Nephron (organoid): Measurements from ENCODE around the gene OXSM.

Experiments used
- H3K27ac Mint-ChIP-seq, 3 experiments: 2 replicates each; pipeline ENCODE4 v1.8.0; 2020; ENCODE audit warnings: mixed read lengths in 3 of 3, mild to moderate bottlenecking in 2 of 3, moderate library complexity in 1 of 3
- H3K27me3 Mint-ChIP-seq: 2 replicates; pipeline ENCODE4 v1.8.0; 2021; ENCODE audit warnings: low read depth, mild to moderate bottlenecking, moderate library complexity, mixed read lengths
- H3K36me3 Mint-ChIP-seq: 2 replicates; pipeline ENCODE4 v1.8.0; 2020; ENCODE audit warnings: low read depth, mixed read lengths
- H3K4me1 Mint-ChIP-seq: 2 replicates; pipeline ENCODE4 v1.8.0; 2020; ENCODE audit warnings: mixed read lengths
- H3K4me3 Mint-ChIP-seq, 3 experiments: 2 replicates each; pipeline ENCODE4 v1.8.0; 2020; ENCODE audit warnings: mild to moderate bottlenecking in 3 of 3, mixed read lengths in 3 of 3, moderate library complexity in 2 of 3
- H3K9me3 Mint-ChIP-seq: 2 replicates; pipeline ENCODE4 v1.8.0; 2020; ENCODE audit warnings: mixed read lengths
- CTCF ChIP-seq, 3 experiments: fragments of 200-600 bp; sonication (generic); IDR thresholded peaks; one replicate each; pipeline ENCODE4 v1.5.0; 2021; ENCODE audit warnings: antibody characterized with exemption in 3 of 3; ENCODE audit not compliant: unreplicated experiment in 3 of 3

OXSM gene

DNA sequence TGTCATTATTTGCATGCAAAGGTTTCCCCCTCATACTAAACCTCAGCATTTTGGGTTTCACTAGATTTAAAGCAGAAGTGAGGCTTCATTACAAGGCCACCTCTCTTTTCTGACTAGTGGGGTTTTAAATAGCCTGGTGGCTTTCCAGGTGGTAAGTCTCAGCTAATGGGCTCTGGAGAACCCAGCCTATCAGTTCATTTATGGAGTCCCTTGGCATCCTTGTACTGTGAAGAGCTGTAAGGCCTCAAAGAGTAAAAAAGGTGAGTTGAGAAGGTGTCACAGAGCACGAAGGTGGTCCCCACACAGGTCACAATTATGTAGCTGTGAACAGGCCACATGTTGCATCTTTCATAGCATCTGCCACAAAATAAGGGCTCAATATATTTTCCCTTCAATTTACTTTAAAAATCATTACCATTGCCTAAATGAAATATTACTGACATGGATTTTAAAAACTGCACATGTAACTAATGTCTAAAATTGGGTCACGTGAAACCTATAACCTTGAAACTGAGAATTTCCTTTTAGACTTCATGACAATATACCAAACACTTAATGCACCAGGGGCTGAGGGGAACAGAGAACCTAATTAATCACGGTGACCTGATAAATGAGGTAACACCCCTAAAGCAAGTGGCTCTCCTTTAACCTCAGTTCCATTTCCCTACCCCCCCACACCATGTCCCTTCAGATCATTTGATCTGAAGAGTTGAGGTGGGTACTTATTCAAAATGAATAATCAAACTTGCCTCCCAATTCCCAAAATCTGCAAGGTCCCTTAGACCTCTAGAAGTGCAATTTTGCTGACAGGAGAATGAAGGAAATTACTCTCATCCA is 7.9 kb upstream of the OXSM start:
- Mint-ChIP-seq H3K9me3 (peaks cover 5% of the 10 kb centered on the region), H3K4me1 (peaks cover 37% of the 10 kb centered on the region), H3K27ac (peak overlapping the region; percentile 56 to 84 (median 82)), H3K27me3 (no peaks in the 10 kb centered on the region), H3K36me3 (peaks cover 15% of the 10 kb centered on the region), H3K4me3 (peak overlapping the region; percentile 82 to 96 (median 95))
- no peak for TF ChIP-seq CTCF (IDR thresholded peaks at IDR 0.05; ENCODE audit: unreplicated experiment in 3 of 3)

DNA sequence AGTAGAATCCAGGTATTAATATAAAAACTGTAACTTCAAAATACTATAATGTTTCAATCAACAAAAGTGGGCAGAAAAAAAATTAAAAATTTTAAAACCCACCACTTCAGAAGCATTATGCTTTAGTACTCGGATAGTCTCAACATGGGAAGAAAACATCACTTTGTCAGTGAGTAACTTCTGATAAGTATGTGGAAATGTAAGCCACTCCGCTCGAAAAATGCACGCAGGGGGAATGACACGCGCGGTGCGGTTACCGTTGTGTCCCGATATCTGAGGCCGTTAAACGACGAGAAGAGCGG is 7.3 kb upstream of the OXSM start:
- peaks cover 37% of the 10 kb centered on the region for H3K4me1 Mint-ChIP-seq
- TF ChIP-seq CTCF (IDR thresholded peaks at IDR 0.05; ENCODE audit: unreplicated experiment in 3 of 3): no peak
- H3K27ac Mint-ChIP-seq: peak overlapping the region; percentile 56 to 84 (median 82)
- no peaks in the 10 kb centered on the region for H3K27me3 Mint-ChIP-seq
- H3K36me3 Mint-ChIP-seq: peaks cover 9% of the 10 kb centered on the region
- H3K4me3 Mint-ChIP-seq: peak overlapping the region; percentile 82 to 96 (median 95)
- H3K9me3 Mint-ChIP-seq: peaks cover 2% of the 10 kb centered on the region

DNA sequence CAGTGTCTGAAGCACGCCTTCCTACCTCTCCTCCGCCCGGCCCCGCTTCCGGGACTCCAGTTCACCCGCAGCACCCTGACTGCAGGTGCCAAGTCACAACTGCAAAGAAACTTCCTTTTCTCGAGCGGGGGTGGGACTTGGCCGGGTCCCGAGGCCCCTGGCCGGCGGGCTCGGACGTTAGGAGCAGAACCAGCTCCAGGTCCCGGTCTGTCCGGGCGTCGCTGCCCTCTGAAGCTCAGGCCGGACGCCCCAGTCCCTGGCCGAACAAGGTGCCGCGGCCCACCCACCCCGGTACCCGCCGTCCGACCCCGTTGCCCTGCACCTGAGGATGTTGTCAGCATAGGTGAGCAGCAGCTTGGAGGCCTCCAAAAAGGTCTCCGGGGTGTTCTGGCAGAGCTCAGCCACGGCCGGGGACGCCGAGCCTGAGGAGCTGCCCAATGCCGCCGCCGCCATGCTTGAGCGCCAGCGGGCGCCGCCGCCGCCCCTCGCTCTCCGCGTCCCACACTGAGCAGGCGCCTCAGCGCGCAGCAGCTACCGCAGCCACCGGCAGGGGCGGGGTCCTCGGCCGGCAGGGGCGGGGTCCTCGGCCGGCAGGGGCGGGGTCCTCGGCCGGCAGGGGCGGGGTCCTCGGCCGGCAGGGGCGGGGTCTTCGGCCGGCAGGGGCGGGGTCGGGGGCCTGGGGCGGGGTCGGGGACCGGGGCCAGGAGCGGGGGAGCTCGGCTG is 6.8 kb upstream of the OXSM start, which contains the start of gene NGLY1:
NGLY1 (minus strand) TSS at position 506 of the 723 bp plus-strand sequence; CDS start at position 453, 53 bp downstream.
- Mint-ChIP-seq H3K9me3 (no peaks in the 10 kb centered on the region), H3K4me3 (peak within 1 kb of the TSS; percentile 85 to 96 (median 95)), H3K27me3 (no peaks in the 10 kb centered on the region), H3K36me3 (peaks cover 4% of the 10 kb centered on the region), H3K4me1 (peaks cover 41% of the 10 kb centered on the region), H3K27ac (peak within 1 kb of the TSS; percentile 56 to 84 (median 82))
- no peak for TF ChIP-seq CTCF (IDR thresholded peaks at IDR 0.05; ENCODE audit: unreplicated experiment in 3 of 3)

GRCh38 chr3:25783661-25784512 is 6.0 kb upstream of the OXSM start:
- H3K9me3 Mint-ChIP-seq: no peaks in the 10 kb centered on the region
- peaks cover 48% of the 10 kb centered on the region for H3K4me1 Mint-ChIP-seq
- no peak for TF ChIP-seq CTCF (IDR thresholded peaks at IDR 0.05; ENCODE audit: unreplicated experiment in 3 of 3)
- peak overlapping the region; percentile 22 to 83 (median 63) for H3K27ac Mint-ChIP-seq
- H3K27me3 Mint-ChIP-seq: no peaks in the 10 kb centered on the region
- peak overlapping the region; percentile 85 to 89 (median 86) for H3K4me3 Mint-ChIP-seq
- no peaks in the 10 kb centered on the region for H3K36me3 Mint-ChIP-seq

DNA sequence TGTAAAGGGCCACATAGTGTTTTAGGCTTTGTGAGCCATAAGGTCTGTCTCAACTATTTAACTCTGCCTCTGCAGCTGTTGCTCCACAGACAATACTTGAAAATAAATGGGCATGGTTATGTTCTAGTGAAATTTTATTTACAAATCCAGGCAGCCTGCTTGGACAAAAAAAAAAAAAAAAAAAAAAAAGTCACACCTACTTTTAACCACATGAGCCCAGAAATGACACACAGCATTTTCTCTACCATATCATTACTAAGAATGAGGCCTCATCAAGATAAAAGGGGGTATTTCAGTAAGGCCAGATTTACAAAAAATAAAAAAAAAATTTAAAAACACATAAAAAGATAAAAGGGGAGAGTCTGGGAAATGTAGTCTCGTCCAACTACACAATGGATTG is 4.9 kb upstream of the OXSM start:
- no peak overlapping the region for H3K27ac Mint-ChIP-seq

More for the DNA sequence above, 4.9 kb upstream of the OXSM start:
- Mint-ChIP-seq H3K36me3 (no peaks in the 10 kb centered on the region), H3K27me3 (no peaks in the 10 kb centered on the region), H3K9me3 (no peaks in the 10 kb centered on the region), H3K4me1 (peaks cover 54% of the 10 kb centered on the region), H3K4me3 (peak overlapping the region; percentile 85 to 89 (median 86))
- TF ChIP-seq CTCF (IDR thresholded peaks at IDR 0.05; ENCODE audit: unreplicated experiment in 3 of 3): no peak
